HCT116 (cell line): ENCODE results near the gene METTL22. TPM values are rescaled to one million over a fixed set of nuclear protein-coding genes. Genes with fewer than 3 reads are reported as not detected.

Experiments used
- ATAC-seq: fragments of 200-7000 bp; cut with Tn5 transposase; 2 replicates; pipeline ENCODE4 v1.9.1; 2020; ENCODE audit warnings: mild to moderate bottlenecking, moderate library complexity
- BruUV-seq: library from RNA; stranded (reverse); fragments of 400-500 nt; replicated peaks from 2 replicates; lab custom pipeline; 2021; lab: Mats Ljungman, UMichigan
- CTCF ChIA-PET: fragments of 300-600 bp; sonication (Branson Sonifier 250); formaldehyde crosslinking; loops from one replicate; lab custom pipeline; 2021; ENCODE audit warnings: antibody characterized with exemption; lab: Charles Lee
- POLR2A ChIA-PET: fragments of 300-600, 350-600 bp; sonication (Branson Sonifier 250); formaldehyde crosslinking; loops from one replicate; lab custom pipeline; 2021; ENCODE audit warnings: antibody characterized with exemption; lab: Charles Lee
- RAD21 ChIA-PET, 2 experiments: fragments of 300-600 bp; sonication (Branson Sonifier 250); formaldehyde crosslinking; loops; one replicate each; lab custom pipeline; 2023; ENCODE audit warnings: low total read pairs in 2 of 2; ENCODE audit not compliant: uncharacterized antibody in 2 of 2, unreplicated experiment in 2 of 2, low non-redundant PET in 1 of 2; lab: Charles Lee
- DNase-seq: peaks from one replicate; pipeline ENCODE4 v3.0.0-alpha.2; 2010; ENCODE audit warnings: low read depth, low spot score
- H2AFZ ChIP-seq: fragments of 200-600 bp; shearing (Covaris generic), sonication (generic); 2 replicates; pipeline ENCODE4 v1.6.1; 2017; ENCODE audit warnings: low read depth, mixed run types, mixed read lengths, antibody characterized with exemption, low read length; ENCODE audit not compliant: poor library complexity, severe bottlenecking
- H3K27ac ChIP-seq: 2 replicates; pipeline ENCODE4 v1.5.1; 2012; ENCODE audit warnings: low read depth, low read length
- H3K27me3 ChIP-seq: fragments of 200-600 bp; sonication (generic); 2 replicates; pipeline ENCODE4 v1.6.1; 2016; ENCODE audit warnings: mixed run types, low read length, mixed read lengths; ENCODE audit not compliant: insufficient read depth
- H3K36me3 ChIP-seq, 2 experiments: fragments of 200-500 bp in 1 of 2; fragments of 200-600 bp in 1 of 2; sonication (Bioruptor generic) in 1 of 2; sonication (generic) in 1 of 2; 2 replicates each; pipeline versions ENCODE4 v1.5.1 to v1.6.1; 2014 to 2016; ENCODE audit warnings: low read length in 2 of 2, inconsistent platforms in 1 of 2, mixed read lengths in 1 of 2, mixed run types in 1 of 2; ENCODE audit not compliant: insufficient read depth in 2 of 2, control insufficient read depth in 1 of 2
- H3K4me1 ChIP-seq, 2 experiments: fragments of 200-600 bp in 1 of 2; sonication (generic) in 1 of 2; 2 replicates each; pipeline versions ENCODE4 v1.5.1 to v1.6.1; 2012 to 2017; ENCODE audit warnings: low read length in 2 of 2, inconsistent platforms in 1 of 2, mild to moderate bottlenecking in 1 of 2, mixed read lengths in 1 of 2, mixed run types in 1 of 2, moderate library complexity in 1 of 2; ENCODE audit not compliant: insufficient read depth in 2 of 2, control insufficient read depth in 1 of 2
- H3K4me2 ChIP-seq: fragments of 200-600 bp; sonication (generic); 2 replicates; pipeline ENCODE4 v1.6.1; 2017; ENCODE audit warnings: mixed run types, low read length, mixed read lengths
- H3K4me3 ChIP-seq, 2 experiments: fragments of 200-600 bp in 1 of 2; sonication (generic) in 1 of 2; replicated peaks in 1 of 2; 2 replicates each; pipeline ENCODE4 v1.5.1; 2011 to 2016; ENCODE audit warnings: low read length in 2 of 2, control low read depth in 1 of 2, low read depth in 1 of 2, mild to moderate bottlenecking in 1 of 2, mixed read lengths in 1 of 2, mixed run types in 1 of 2
- H3K79me2 ChIP-seq: fragments of 200-600 bp; sonication (generic); 2 replicates; pipeline ENCODE4 v1.6.1; 2017; ENCODE audit warnings: mild to moderate bottlenecking, mixed run types, low read length, moderate library complexity, mixed read lengths; ENCODE audit not compliant: insufficient read depth
- H3K9ac ChIP-seq: fragments of 200-600 bp; sonication (generic); 2 replicates; pipeline ENCODE4 v1.6.1; 2016; ENCODE audit warnings: low read length, mixed read lengths
- H3K9me2 ChIP-seq: fragments of 200-600 bp; sonication (generic), shearing (Covaris generic); 2 replicates; pipeline ENCODE4 v1.6.1; 2017; ENCODE audit warnings: mixed run types, mild to moderate bottlenecking, moderate library complexity; ENCODE audit not compliant: insufficient read depth
- H3K9me3 ChIP-seq, 2 experiments: fragments of 200-500 bp in 1 of 2; fragments of 200-600 bp in 1 of 2; sonication (Bioruptor generic) in 1 of 2; sonication (generic) in 1 of 2; 2 replicates each; pipeline ENCODE4 v1.6.1; 2014 to 2017; ENCODE audit warnings: low read length in 2 of 2, mixed read lengths in 2 of 2, inconsistent platforms in 1 of 2, low read depth in 1 of 2, mild to moderate bottlenecking in 1 of 2, mixed run types in 1 of 2, moderate library complexity in 1 of 2; ENCODE audit not compliant: control insufficient read depth in 1 of 2, insufficient read depth in 1 of 2
- H4K20me1 ChIP-seq: fragments of 200-600 bp; sonication (generic), shearing (Covaris generic); 2 replicates; pipeline ENCODE4 v1.6.1; 2017; ENCODE audit warnings: mixed run types, mild to moderate bottlenecking, moderate library complexity; ENCODE audit not compliant: insufficient read depth
- ATF3 ChIP-seq: IDR thresholded peaks from 2 replicates; pipeline ENCODE4 v1.6.1; 2012
- CBX3 ChIP-seq: IDR thresholded peaks from 2 replicates; pipeline ENCODE4 v1.6.1; 2012; ENCODE audit warnings: low read depth
- CEBPB ChIP-seq: IDR thresholded peaks from 2 replicates; pipeline ENCODE4 v1.6.1; 2012; ENCODE audit warnings: low read depth
- CTCF ChIP-seq, 3 experiments: fragments of 200-600 bp in 1 of 3; sonication (generic) in 1 of 3; IDR thresholded peaks in 2 of 3; conservative IDR thresholded peaks in 1 of 3; 2 replicates each; pipeline ENCODE4 v1.5.1; 2012 to 2017; ENCODE audit warnings: low read depth in 2 of 3, low read length in 2 of 3, antibody characterized with exemption in 1 of 3, borderline replicate concordance in 1 of 3, control low read depth in 1 of 3, mild to moderate bottlenecking in 1 of 3, mixed read lengths in 1 of 3, mixed run types in 1 of 3, moderate library complexity in 1 of 3; ENCODE audit not compliant: insufficient read depth in 1 of 3
- EZH2 ChIP-seq: fragments of 200-600 bp; sonication (generic); IDR thresholded peaks from 2 replicates; pipeline ENCODE4 v1.6.1; 2017; ENCODE audit warnings: antibody characterized with exemption, mixed run types
- EZH2phosphoT487 ChIP-seq: fragments of 200-600 bp; IDR thresholded peaks from 2 replicates; pipeline ENCODE4 v1.6.1; 2018; ENCODE audit warnings: antibody characterized with exemption, borderline replicate concordance
- FOSL1 ChIP-seq: IDR thresholded peaks from 2 replicates; pipeline ENCODE4 v1.6.1; 2012; ENCODE audit warnings: low read depth
- JUND ChIP-seq: IDR thresholded peaks from 2 replicates; pipeline ENCODE4 v1.6.1; 2012
- POLR2A ChIP-seq: IDR thresholded peaks from 2 replicates; pipeline ENCODE4 v1.7.0; 2011; ENCODE audit warnings: borderline replicate concordance; ENCODE audit not compliant: insufficient read depth, insufficient read length; ENCODE audit errors: extremely low read depth
- POLR2AphosphoS5 ChIP-seq: IDR thresholded peaks from 2 replicates; pipeline ENCODE4 v1.6.1; 2011; ENCODE audit warnings: mild to moderate bottlenecking, low read depth, low read length, moderate library complexity
- RAD21 ChIP-seq: IDR thresholded peaks from 2 replicates; pipeline ENCODE4 v1.6.1; 2012; ENCODE audit warnings: low read depth, mild to moderate bottlenecking
- REST ChIP-seq: IDR thresholded peaks from 2 replicates; pipeline ENCODE4 v1.6.1; 2012; ENCODE audit warnings: low read depth
- SIN3A ChIP-seq: IDR thresholded peaks from 2 replicates; pipeline ENCODE4 v1.6.1; 2012; ENCODE audit warnings: low read depth
- SRF ChIP-seq: IDR thresholded peaks from 2 replicates; pipeline ENCODE4 v1.6.1; 2012; ENCODE audit warnings: low read depth
- TCF7L2 ChIP-seq: IDR thresholded peaks from 2 replicates; pipeline ENCODE4 v1.7.0; 2011; ENCODE audit warnings: borderline replicate concordance, inconsistent platforms; ENCODE audit not compliant: insufficient read depth, insufficient read length; ENCODE audit errors: extremely low read depth
- YY1 ChIP-seq: IDR thresholded peaks from 2 replicates; pipeline ENCODE4 v1.6.1; 2011; ENCODE audit warnings: low read length, low read depth, moderate library complexity, mild to moderate bottlenecking; ENCODE audit not compliant: insufficient replicate concordance; ENCODE audit errors: extremely low read depth
- ZBTB33 ChIP-seq: IDR thresholded peaks from 2 replicates; pipeline ENCODE4 v1.6.1; 2011; ENCODE audit warnings: mild to moderate bottlenecking, low read length, moderate library complexity; ENCODE audit not compliant: insufficient replicate concordance; ENCODE audit errors: extremely low read depth
- ZNF274 ChIP-seq: fragments of 200-500 bp; sonication (Bioruptor generic); IDR thresholded peaks from 2 replicates; pipeline ENCODE4 v1.6.1; 2014; ENCODE audit warnings: mild to moderate bottlenecking, low read depth, low read length, inconsistent platforms
- intact Hi-C: fragments of 100-400 bp; cut with micrococcal nuclease; formaldehyde crosslinking; loops from 2 replicates; pipeline ENCODE4 v1.10.0; 2022
- total RNA-seq: library from RNA; stranded (reverse); gene quantifications from one replicate; pipeline ENCODE4 v1.2.1, GENCODE V29; 2021; ENCODE audit not compliant: unreplicated experiment

The METTL22 gene
- total RNA-seq, 1 experiment from 2014 or later = 33.3 TPM

GRCh38 chr16:8655184-8655717 is 33.8 kb downstream of the METTL22 start (continued):
- TF ChIP-seq ZBTB33 (no peak), POLR2A (no peak), RAD21 (peak; percentile 38; the same call in 1 of the 2 replicates), CBX3 (0 out of 2 replicates have a peak, but pooled peaks have one; percentile 17), SRF (no peak), REST (no peak)

GRCh38 chr16:8656376-8656775 is 34.9 kb downstream of the METTL22 start:
- Histone ChIP-seq H3K4me1 (no peaks in the 10 kb centered on the region), H3K9ac (no peak overlapping the region), H3K9me3 (no peaks in the 10 kb centered on the region), H3K36me3 (no peaks in the 10 kb centered on the region), H3K27ac (no peak overlapping the region), H2AFZ (no peak overlapping the region), H3K4me2 (no peak overlapping the region), H4K20me1 (no peaks in the 10 kb centered on the region), H3K4me3 (no peak overlapping the region), H3K9me2 (no peaks in the 10 kb centered on the region), H3K27me3 (no peaks in the 10 kb centered on the region), H3K79me2 (no peaks in the 10 kb centered on the region)
- no TSS peak for BruUV-seq
- POLR2A ChIA-PET = no interaction called here
- no peak for ATAC-seq
- DNase-seq = no peak
- RAD21 ChIA-PET = no interaction called here
- CTCF ChIA-PET = interaction anchor here (0.6 kb wide), 1 partner anchor 11 kb away, joined by 3 read pairs; no protein-coding TSS in a partner anchor
- intact Hi-C loops = no loop called here
- no peak for TF ChIP-seq ATF3
- TF ChIP-seq ZNF274 = no peak
- TF ChIP-seq CTCF (IDR thresholded peaks at IDR 0.05 in 2 of 3, conservative IDR thresholded peaks at IDR 0.05 in 1 of 3; ENCODE audit: borderline replicate concordance in 1 of 3, insufficient read depth in 1 of 3, low read depth in 2 of 3, low read length in 2 of 3) = no peak
- TF ChIP-seq FOSL1 = no peak
- TF ChIP-seq JUND = no peak
- no peak for TF ChIP-seq POLR2AphosphoS5
- no peak for TF ChIP-seq EZH2
- no peak for TF ChIP-seq CEBPB
- no peak for TF ChIP-seq EZH2phosphoT487
- TF ChIP-seq SRF = no peak
- TF ChIP-seq TCF7L2 = no peak
- no peak for TF ChIP-seq POLR2A
- no peak for TF ChIP-seq SIN3A
- TF ChIP-seq YY1 = no peak
- no peak for TF ChIP-seq RAD21
